ENCODE measurements around the gene ISM2. TPM values are rescaled to one million over a fixed set of nuclear protein-coding genes. Genes with fewer than 3 reads are reported as not detected.

The ISM2 gene
- total RNA-seq, 5 donors from 2014 or later (not counting 1 experiment from before 2014, with no cell fraction given) = not detected

- Histone ChIP-seq H3K4me3 (ENCODE audit: control insufficient read depth in 1 of 2, extremely low read depth in 1 of 2, low read length in 1 of 2) (no peak overlapping the region), H3K36me3 (ENCODE audit: control insufficient read depth in 2 of 2, extremely low read depth in 1 of 2, insufficient read depth in 1 of 2, low read length in 1 of 2) (peaks cover 6 to 40% of the 10 kb centered on the region in 2 donors), H3K27ac (ENCODE audit: low read length) (no peak overlapping the region), H3K4me1 (ENCODE audit: control insufficient read depth in 1 of 2, extremely low read depth in 1 of 2, insufficient read depth in 2 of 2, low read length in 2 of 2) (no peaks in the 10 kb centered on the region), H3K27me3 (replicated peaks in 1 of 2; ENCODE audit: control insufficient read depth in 2 of 2, extremely low read depth in 1 of 2, insufficient read depth in 2 of 2, low read length in 1 of 2) (no peaks in the 10 kb centered on the region), H3K9me3 (no peaks in the 10 kb centered on the region)
- ATAC-seq (replicated peaks in 1 of 4) (no peak), DNase-seq (no peak)
- no CpG with 5 or more reads among the region's 4 CpGs for WGBS (ENCODE audit: insufficient coverage)
- ChIA-PET CTCF (no interaction called here), POLR2A (no interaction called here)
- Mint-ChIP-seq H3K9me3 (no peaks in the 10 kb centered on the region), H3K27ac (no peak overlapping the region), H3K4me3 (no peak overlapping the region), H3K27me3 (no peaks in the 10 kb centered on the region), H3K4me1 (no peaks in the 10 kb centered on the region), H3K36me3 (peaks cover 55% of the 10 kb centered on the region)
These were observed 10.8 kb upstream of the ISM2 start for GRCh38 chr14:77509366-77509765.

GRCh38 chr14:77508876-77509275, 10.3 kb upstream of the ISM2 start:
- POLR2A ChIA-PET = no interaction called here
- WGBS (ENCODE audit: insufficient coverage) = 100% methylated on average over 1 of the region's 3 CpGs
- Histone ChIP-seq H3K36me3 (ENCODE audit: control insufficient read depth in 2 of 2, extremely low read depth in 1 of 2, insufficient read depth in 1 of 2, low read length in 1 of 2) (peaks cover 6 to 37% of the 10 kb centered on the region in 2 donors), H3K9me3 (no peaks in the 10 kb centered on the region), H3K27me3 (replicated peaks in 1 of 2; ENCODE audit: control insufficient read depth in 2 of 2, extremely low read depth in 1 of 2, insufficient read depth in 2 of 2, low read length in 1 of 2) (no peaks in the 10 kb centered on the region), H3K4me3 (ENCODE audit: control insufficient read depth in 1 of 2, extremely low read depth in 1 of 2, low read length in 1 of 2) (no peak overlapping the region), H3K4me1 (ENCODE audit: control insufficient read depth in 1 of 2, extremely low read depth in 1 of 2, insufficient read depth in 2 of 2, low read length in 2 of 2) (no peaks in the 10 kb centered on the region), H3K27ac (ENCODE audit: low read length) (no peak overlapping the region)
- no peaks in the 10 kb centered on the region for H3K9me3 Mint-ChIP-seq
- CTCF ChIA-PET = no interaction called here
- DNase-seq (no peak), ATAC-seq (replicated peaks in 1 of 4) (no peak)
- H3K36me3 Mint-ChIP-seq = peaks cover 56% of the 10 kb centered on the region
- no peaks in the 10 kb centered on the region for H3K27me3 Mint-ChIP-seq
- H3K4me3 Mint-ChIP-seq = no peak overlapping the region
- H3K27ac Mint-ChIP-seq = no peak overlapping the region
- H3K4me1 Mint-ChIP-seq = no peaks in the 10 kb centered on the region

GRCh38 chr14:77508249-77508648, 9.6 kb upstream of the ISM2 start:
- no peaks in the 10 kb centered on the region for H3K4me1 Mint-ChIP-seq
- H3K9me3 ChIP-seq = no peaks in the 10 kb centered on the region
- H3K27ac Mint-ChIP-seq = no peak overlapping the region
- DNase-seq = no peak
- no peaks in the 10 kb centered on the region for H3K27me3 ChIP-seq (replicated peaks in 1 of 2; ENCODE audit: control insufficient read depth in 2 of 2, extremely low read depth in 1 of 2, insufficient read depth in 2 of 2, low read length in 1 of 2)
- WGBS (ENCODE audit: insufficient coverage) = no CpG with 5 or more reads among the region's 4 CpGs
- no peak overlapping the region for H3K4me3 Mint-ChIP-seq
- no peak overlapping the region for H3K4me3 ChIP-seq (ENCODE audit: control insufficient read depth in 1 of 2, extremely low read depth in 1 of 2, low read length in 1 of 2)
- H3K36me3 Mint-ChIP-seq = peaks cover 57% of the 10 kb centered on the region
- ChIA-PET POLR2A (no interaction called here), CTCF (no interaction called here)
- ATAC-seq (replicated peaks in 1 of 4) = no peak
- no peaks in the 10 kb centered on the region for H3K4me1 ChIP-seq (ENCODE audit: control insufficient read depth in 1 of 2, extremely low read depth in 1 of 2, insufficient read depth in 2 of 2, low read length in 2 of 2)
- H3K36me3 ChIP-seq (ENCODE audit: control insufficient read depth in 2 of 2, extremely low read depth in 1 of 2, insufficient read depth in 1 of 2, low read length in 1 of 2) = peaks cover under 1 to 37% of the 10 kb centered on the region in 2 donors
- no peak overlapping the region for H3K27ac ChIP-seq (ENCODE audit: low read length)
- peaks cover 0 to under 1% of the 10 kb centered on the region in 2 donors for H3K27me3 Mint-ChIP-seq
- peaks cover 1% of the 10 kb centered on the region in 3 donors for H3K9me3 Mint-ChIP-seq

- no peaks in the 10 kb centered on the region for H3K9me3 ChIP-seq
- Mint-ChIP-seq H3K9me3 (peaks cover 3 to 4% (median 4%) of the 10 kb centered on the region in 3 donors), H3K4me1 (no peaks in the 10 kb centered on the region), H3K27ac (no peak overlapping the region), H3K36me3 (peaks cover 58% of the 10 kb centered on the region), H3K4me3 (no peak overlapping the region), H3K27me3 (peaks cover 0 to 3% of the 10 kb centered on the region in 2 donors)
- H3K27me3 ChIP-seq (replicated peaks in 1 of 2; ENCODE audit: control insufficient read depth in 2 of 2, extremely low read depth in 1 of 2, insufficient read depth in 2 of 2, low read length in 1 of 2) = no peaks in the 10 kb centered on the region
- no peak overlapping the region for H3K4me3 ChIP-seq (ENCODE audit: control insufficient read depth in 1 of 2, extremely low read depth in 1 of 2, low read length in 1 of 2)
- H3K36me3 ChIP-seq (ENCODE audit: control insufficient read depth in 2 of 2, extremely low read depth in 1 of 2, insufficient read depth in 1 of 2, low read length in 1 of 2) = peaks cover 0 to 37% of the 10 kb centered on the region in 2 donors
- no peaks in the 10 kb centered on the region for H3K4me1 ChIP-seq (ENCODE audit: control insufficient read depth in 1 of 2, extremely low read depth in 1 of 2, insufficient read depth in 2 of 2, low read length in 2 of 2)
- whole genome bisulfite sequencing (ENCODE audit: insufficient coverage) = no CpG with 5 or more reads among the region's 3 CpGs
- ChIA-PET POLR2A (no interaction called here), CTCF (no interaction called here)
- ATAC-seq (replicated peaks in 1 of 4) (no peak), DNase-seq (no peak)
- no peak overlapping the region for H3K27ac ChIP-seq (ENCODE audit: low read length)
These were observed 9.1 kb upstream of the ISM2 start for GRCh38 chr14:77507762-77508161.

- peaks cover 0 to 16% of the 10 kb centered on the region in 2 donors for H3K36me3 ChIP-seq (ENCODE audit: control insufficient read depth in 2 of 2, extremely low read depth in 1 of 2, insufficient read depth in 1 of 2, low read length in 1 of 2)
- no peaks in the 10 kb centered on the region for H3K4me1 ChIP-seq (ENCODE audit: control insufficient read depth in 1 of 2, extremely low read depth in 1 of 2, insufficient read depth in 2 of 2, low read length in 2 of 2)
- H3K27me3 ChIP-seq (replicated peaks in 1 of 2; ENCODE audit: control insufficient read depth in 2 of 2, extremely low read depth in 1 of 2, insufficient read depth in 2 of 2, low read length in 1 of 2) = peaks cover 0 to 5% of the 10 kb centered on the region in 2 experiments
- DNase-seq (no peak), ATAC-seq (replicated peaks in 1 of 4) (no peak)
- no peak overlapping the region for H3K4me3 ChIP-seq (ENCODE audit: control insufficient read depth in 1 of 2, extremely low read depth in 1 of 2, low read length in 1 of 2)
- WGBS (ENCODE audit: insufficient coverage) = 100% methylated on average over 1 of the region's 4 CpGs
- no peaks in the 10 kb centered on the region for H3K9me3 ChIP-seq
- Mint-ChIP-seq H3K4me1 (peaks cover 0 to 2% (median 0%) of the 10 kb centered on the region in 3 donors), H3K27me3 (peaks cover 3 to 5% of the 10 kb centered on the region in 2 donors), H3K4me3 (no peak overlapping the region), H3K27ac (no peak overlapping the region), H3K9me3 (peaks cover 3 to 4% (median 4%) of the 10 kb centered on the region in 3 donors), H3K36me3 (peaks cover 37% of the 10 kb centered on the region)
- no peak overlapping the region for H3K27ac ChIP-seq (ENCODE audit: low read length)
- ChIA-PET POLR2A (no interaction called here), CTCF (no interaction called here)
These were observed 6.4 kb upstream of the ISM2 start for GRCh38 chr14:77505031-77505430.

- Mint-ChIP-seq H3K27me3 (peaks cover 8 to 14% of the 10 kb centered on the region in 2 donors), H3K4me1 (peaks cover 0 to 7% (median 2%) of the 10 kb centered on the region in 3 donors), H3K4me3 (no peak overlapping the region), H3K27ac (no peak overlapping the region), H3K36me3 (peaks cover 22% of the 10 kb centered on the region), H3K9me3 (peaks cover 3 to 4% (median 4%) of the 10 kb centered on the region in 3 donors)
- WGBS (ENCODE audit: insufficient coverage) = 83% methylated on average over 2 of the region's 5 CpGs
- Histone ChIP-seq H3K4me3 (ENCODE audit: control insufficient read depth in 1 of 2, extremely low read depth in 1 of 2, low read length in 1 of 2) (no peak overlapping the region), H3K27me3 (replicated peaks in 1 of 2; ENCODE audit: control insufficient read depth in 2 of 2, extremely low read depth in 1 of 2, insufficient read depth in 2 of 2, low read length in 1 of 2) (peaks cover 4 to 19% of the 10 kb centered on the region in 2 experiments), H3K36me3 (ENCODE audit: control insufficient read depth in 2 of 2, extremely low read depth in 1 of 2, insufficient read depth in 1 of 2, low read length in 1 of 2) (peaks cover 0 to 3% of the 10 kb centered on the region in 2 donors), H3K9me3 (no peaks in the 10 kb centered on the region), H3K4me1 (ENCODE audit: control insufficient read depth in 1 of 2, extremely low read depth in 1 of 2, insufficient read depth in 2 of 2, low read length in 2 of 2) (peaks cover 0 to 5% of the 10 kb centered on the region in 2 experiments), H3K27ac (ENCODE audit: low read length) (no peak overlapping the region)
- ATAC-seq (replicated peaks in 1 of 4) (no peak), DNase-seq (no peak)
- ChIA-PET CTCF (no interaction called here), POLR2A (no interaction called here)
These were observed 4.5 kb upstream of the ISM2 start for GRCh38 chr14:77503138-77503537.
